ENCODE measurements around the gene RABGAP1L.
A peak's percentile ranks its signal among the peaks of the same experiment; 100 is the strongest.

DNA sequence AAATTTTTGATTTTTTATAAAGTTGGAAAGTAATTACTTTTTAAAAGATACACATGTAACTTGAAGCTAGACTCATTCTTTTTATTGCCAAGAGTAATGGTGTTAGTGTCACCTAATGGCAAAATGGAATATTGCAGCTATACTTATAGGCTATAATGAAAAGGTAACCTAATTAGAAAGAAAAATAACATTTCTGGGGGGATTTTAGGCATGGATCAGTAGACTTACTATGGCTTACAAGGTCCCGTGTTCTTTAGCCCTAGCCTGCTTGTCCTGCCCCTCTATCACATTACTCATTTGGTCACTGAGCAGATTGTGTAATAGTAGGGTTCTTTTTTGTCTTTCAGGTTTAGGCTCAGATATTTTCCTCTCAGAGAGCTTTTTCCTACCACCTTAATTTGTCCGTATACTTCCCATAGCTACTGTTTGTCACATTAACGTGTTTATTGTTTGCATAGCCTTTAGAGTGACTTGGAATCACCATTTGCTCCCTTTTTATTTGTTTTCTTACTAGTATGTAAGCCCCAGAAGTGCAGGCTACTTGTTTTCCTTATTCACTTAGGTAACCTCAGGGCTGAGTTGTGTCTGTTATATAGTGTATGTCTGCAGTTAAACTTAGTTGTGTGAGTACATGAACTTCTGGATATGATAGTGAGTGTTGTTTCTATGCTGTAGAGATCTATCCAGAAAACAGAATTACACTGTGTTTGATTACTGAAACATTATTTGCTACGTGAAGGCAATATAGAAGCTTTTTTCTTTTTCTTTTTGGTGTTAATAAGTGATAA is 58.7 kb downstream of the RABGAP1L start:
- TF ChIP-seq, protein P1, sequence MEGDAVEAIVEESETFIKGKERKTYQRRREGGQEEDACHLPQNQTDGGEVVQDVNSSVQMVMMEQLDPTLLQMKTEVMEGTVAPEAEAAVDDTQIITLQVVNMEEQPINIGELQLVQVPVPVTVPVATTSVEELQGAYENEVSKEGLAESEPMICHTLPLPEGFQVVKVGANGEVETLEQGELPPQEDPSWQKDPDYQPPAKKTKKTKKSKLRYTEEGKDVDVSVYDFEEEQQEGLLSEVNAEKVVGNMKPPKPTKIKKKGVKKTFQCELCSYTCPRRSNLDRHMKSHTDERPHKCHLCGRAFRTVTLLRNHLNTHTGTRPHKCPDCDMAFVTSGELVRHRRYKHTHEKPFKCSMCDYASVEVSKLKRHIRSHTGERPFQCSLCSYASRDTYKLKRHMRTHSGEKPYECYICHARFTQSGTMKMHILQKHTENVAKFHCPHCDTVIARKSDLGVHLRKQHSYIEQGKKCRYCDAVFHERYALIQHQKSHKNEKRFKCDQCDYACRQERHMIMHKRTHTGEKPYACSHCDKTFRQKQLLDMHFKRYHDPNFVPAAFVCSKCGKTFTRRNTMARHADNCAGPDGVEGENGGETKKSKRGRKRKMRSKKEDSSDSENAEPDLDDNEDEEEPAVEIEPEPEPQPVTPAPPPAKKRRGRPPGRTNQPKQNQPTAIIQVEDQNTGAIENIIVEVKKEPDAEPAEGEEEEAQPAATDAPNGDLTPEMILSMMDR (IDR thresholded peaks at IDR 0.05) = peak; percentile 36 to 66 (median 64)
- TF ChIP-seq EP300 (IDR thresholded peaks at IDR 0.05) = no peak
- no peak for TF ChIP-seq POLR2A (IDR thresholded peaks at IDR 0.05)
